ENCODE data around the gene TPPP2.

GRCh38 chr14:21069388-21070082 is 39.5 kb downstream of the TPPP2 start:
- TF ChIP-seq EZH2 (IDR thresholded peaks at IDR 0.05; ENCODE audit: insufficient read depth, poor library complexity, severe bottlenecking) (no peak), EZH2phosphoT487 (IDR thresholded peaks at IDR 0.05; ENCODE audit: insufficient read depth, low read depth) (no peak)

All from GM23248 (cell line).